ENCODE data around the gene RABL6.
"Not testable (repeated sequence)": the region's sequence is repeated elsewhere in the genome, so short reads cannot be mapped to it uniquely, and the experiment has no call there.

RABL6 gene

GRCh38 chr9:136821826-136822544, 14.2 kb downstream of the RABL6 start:
- DNase-seq, result no peak

- DNase-seq, result no peak
Measured at GRCh38 chr9:136823136-136824046, 15.6 kb downstream of the RABL6 start.

- DNase-seq, result no peak
Measured at GRCh38 chr9:136824496-136825225, 16.9 kb downstream of the RABL6 start.

GRCh38 chr9:136825295-136826187, 17.8 kb downstream of the RABL6 start:
- no peak for DNase-seq

GRCh38 chr9:136826188-136826541, 18.4 kb downstream of the RABL6 start:
- DNase-seq, result no peak

GRCh38 chr9:136826703-136827582, 19.2 kb downstream of the RABL6 start:
- no peak for DNase-seq

GRCh38 chr9:136827794-136828473, 20.2 kb downstream of the RABL6 start:
- DNase-seq, result no peak

GRCh38 chr9:136828474-136829140, 20.9 kb downstream of the RABL6 start:
- no peak for DNase-seq

GRCh38 chr9:136829412-136829811, 21.7 kb downstream of the RABL6 start:
- no peak for DNase-seq

GRCh38 chr9:136829981-136830885, 22.5 kb downstream of the RABL6 start:
- DNase-seq, result no peak

GRCh38 chr9:136831002-136831719, 23.4 kb downstream of the RABL6 start:
- DNase-seq, result no peak

GRCh38 chr9:136831720-136832104, 24.0 kb downstream of the RABL6 start:
- DNase-seq, result no peak

- no peak for DNase-seq
Measured at GRCh38 chr9:136832581-136832980, 24.8 kb downstream of the RABL6 start.

- not testable (repeated sequence) for DNase-seq
Measured at GRCh38 chr9:136833381-136834048, 25.8 kb downstream of the RABL6 start.

- DNase-seq, result no peak
Measured at GRCh38 chr9:136835162-136835931, 27.6 kb downstream of the RABL6 start.

GRCh38 chr9:136835932-136836904, 28.5 kb downstream of the RABL6 start:
- no peak for DNase-seq

All from activated CD4-positive, alpha-beta T cell treated with anti-CD3 and anti-CD28 coated beads, Interleukin-2, amount 50 U/mL, for 1 hour (primary cell).